ENCODE measurements around the gene TXNDC17.
A peak's percentile ranks its signal among the peaks of the same experiment; 100 is the strongest.
"Not testable (repeated sequence)": the region's sequence is repeated elsewhere in the genome, so short reads cannot be mapped to it uniquely, and the experiment has no call there.

TXNDC17 gene

GRCh38 chr17:6640536-6641246 is at the start of gene TXNDC17, which contains the start of gene KIAA0753:
Gene TXNDC17 (plus strand): TSS chr17:6641060. CDS start chr17:6641083, 23 bp downstream.
Gene KIAA0753 (minus strand): TSS chr17:6640711. CDS start chr17:6635103, 5,608 bp downstream.
- peak; percentile 71 for DNase-seq

- no peak for DNase-seq
Observed at GRCh38 chr17:6591599-6592158, 49.2 kb upstream of the TXNDC17 start.

DNA sequence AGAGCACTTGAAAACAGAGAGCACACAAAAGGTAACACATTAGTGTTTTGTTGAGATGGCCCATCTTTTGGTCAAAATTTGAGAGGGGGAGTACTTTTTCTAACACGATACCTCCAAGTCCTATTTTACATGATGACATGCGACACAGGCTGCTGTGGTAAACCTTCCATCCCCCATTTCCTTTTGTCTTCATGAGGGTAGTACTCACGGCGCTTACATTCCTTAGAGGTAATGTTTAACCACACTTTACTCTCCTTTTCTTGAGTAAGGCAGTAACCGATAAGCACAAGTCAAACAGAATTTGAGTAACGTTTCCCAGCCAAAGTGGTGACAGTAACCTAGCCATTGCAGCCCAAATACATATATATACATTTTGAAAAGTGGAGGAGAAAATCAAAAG is 48.7 kb upstream of the TXNDC17 start:
- DNase-seq: no peak

GRCh38 chr17:6593371-6593770 is 47.5 kb upstream of the TXNDC17 start:
- not testable (repeated sequence) for DNase-seq

- DNase-seq: no peak
Observed at GRCh38 chr17:6596081-6596480, 44.8 kb upstream of the TXNDC17 start.

DNA sequence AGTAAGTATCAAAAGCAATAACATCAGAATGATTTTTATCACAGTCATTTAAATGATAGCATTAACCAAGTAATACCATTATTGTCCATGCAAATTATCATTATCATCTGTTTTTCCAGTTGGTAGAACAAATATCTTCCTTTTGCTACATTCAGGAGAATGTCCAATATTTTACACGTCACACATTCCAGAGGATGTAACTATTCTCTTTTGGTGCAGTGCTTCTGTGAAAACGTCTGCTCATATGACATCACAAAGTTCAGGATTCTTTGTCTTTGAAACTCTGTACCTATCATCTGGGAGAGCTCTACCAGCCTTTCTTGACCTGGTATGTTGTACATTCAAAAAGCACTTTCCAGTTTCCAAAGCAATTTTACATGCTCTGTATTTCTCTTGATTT is 44.3 kb upstream of the TXNDC17 start:
- no peak for DNase-seq

GRCh38 chr17:6596941-6597340 is 43.9 kb upstream of the TXNDC17 start:
- no peak for DNase-seq

GRCh38 chr17:6597727-6598126 is 43.1 kb upstream of the TXNDC17 start:
- no peak for DNase-seq

GRCh38 chr17:6599364-6599763 is 41.5 kb upstream of the TXNDC17 start:
- no peak for DNase-seq

DNA sequence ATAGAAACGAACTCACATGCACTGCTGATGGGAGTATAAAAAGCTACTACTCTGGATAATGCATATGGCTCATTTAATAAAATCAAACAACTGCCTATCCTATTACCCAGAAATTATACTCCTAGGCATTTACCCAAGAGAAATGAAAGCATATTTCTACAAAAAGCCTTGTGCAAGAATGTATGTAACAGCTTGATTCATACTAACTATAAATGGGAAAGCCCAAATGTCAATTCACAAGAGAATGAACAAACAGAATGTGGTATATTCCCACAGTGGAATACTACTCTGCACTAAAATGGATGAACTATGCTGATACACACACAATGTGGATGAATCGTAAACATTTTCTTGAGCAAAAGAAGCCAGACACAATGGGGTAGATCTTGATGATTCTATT is 38.7 kb upstream of the TXNDC17 start:
- no peak for DNase-seq

- no peak for DNase-seq
Observed at GRCh38 chr17:6603744-6604325, 37.0 kb upstream of the TXNDC17 start.

GRCh38 chr17:6605142-6605541 is 35.7 kb upstream of the TXNDC17 start:
- DNase-seq: no peak

GRCh38 chr17:6608321-6608720 is 32.5 kb upstream of the TXNDC17 start:
- DNase-seq: no peak

GRCh38 chr17:6610011-6610410 is 30.8 kb upstream of the TXNDC17 start:
- no peak for DNase-seq

DNA sequence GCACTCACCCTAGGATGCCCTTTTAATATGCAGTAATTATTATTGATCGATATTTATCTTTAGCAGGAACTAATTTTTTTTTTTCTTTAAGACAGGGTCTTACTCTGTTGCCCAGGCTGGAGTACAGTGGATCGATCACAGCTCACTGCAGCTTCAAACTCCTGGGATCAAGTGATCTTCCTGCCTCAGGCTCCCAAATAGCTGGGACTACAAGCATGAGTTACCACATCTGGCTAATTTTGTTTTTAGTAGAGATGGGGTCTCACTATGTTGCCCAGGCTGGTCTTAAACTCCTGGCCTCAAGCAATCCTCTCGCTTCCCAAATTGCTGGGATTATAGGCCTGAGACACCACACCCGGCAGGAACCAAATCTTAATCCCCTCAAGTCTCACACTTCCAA is 29.6 kb upstream of the TXNDC17 start:
- no peak for DNase-seq

GRCh38 chr17:6623941-6624340 is 16.9 kb upstream of the TXNDC17 start:
- DNase-seq: no peak

DNA sequence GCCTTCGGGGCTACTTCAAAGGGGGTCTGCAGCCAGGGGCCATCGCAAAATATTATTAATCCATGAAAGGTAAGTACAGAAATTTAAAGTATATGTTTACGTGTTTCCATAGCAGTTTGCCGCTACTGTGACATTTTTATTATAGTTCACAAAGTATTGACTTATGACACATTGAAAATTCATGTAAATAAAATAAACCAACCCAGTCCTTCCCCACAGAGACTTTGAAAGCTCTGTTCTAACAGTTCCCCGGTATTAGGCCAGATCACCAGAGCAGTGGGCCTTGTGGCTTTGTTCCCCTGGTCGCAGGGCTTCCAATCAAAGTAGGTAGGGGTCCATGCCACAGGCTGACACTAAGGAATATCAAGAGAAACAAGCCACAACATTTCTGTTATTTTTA is 14.2 kb upstream of the TXNDC17 start:
- no peak for DNase-seq

DNA sequence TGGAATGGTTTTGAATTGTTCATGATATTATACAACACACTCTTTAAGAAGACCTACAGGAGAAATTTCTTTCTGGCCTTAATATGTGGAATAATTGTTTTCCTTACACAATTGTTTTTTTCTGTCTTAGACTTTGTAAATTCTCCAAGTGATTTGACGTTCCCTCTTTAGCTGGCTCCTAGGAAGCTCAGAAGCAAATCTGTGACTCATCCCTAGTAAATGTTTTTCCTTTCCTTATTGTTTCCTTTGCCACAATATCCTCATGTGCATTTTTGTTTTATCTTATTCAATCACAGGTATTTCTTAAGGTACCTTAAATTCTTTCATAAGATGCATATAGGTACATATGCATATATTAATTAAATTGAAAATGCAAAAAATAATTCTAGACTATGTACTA is 13.8 kb upstream of the TXNDC17 start:
- DNase-seq: no peak

- no peak for DNase-seq
Observed at GRCh38 chr17:6630390-6630789, 10.5 kb upstream of the TXNDC17 start.

DNA sequence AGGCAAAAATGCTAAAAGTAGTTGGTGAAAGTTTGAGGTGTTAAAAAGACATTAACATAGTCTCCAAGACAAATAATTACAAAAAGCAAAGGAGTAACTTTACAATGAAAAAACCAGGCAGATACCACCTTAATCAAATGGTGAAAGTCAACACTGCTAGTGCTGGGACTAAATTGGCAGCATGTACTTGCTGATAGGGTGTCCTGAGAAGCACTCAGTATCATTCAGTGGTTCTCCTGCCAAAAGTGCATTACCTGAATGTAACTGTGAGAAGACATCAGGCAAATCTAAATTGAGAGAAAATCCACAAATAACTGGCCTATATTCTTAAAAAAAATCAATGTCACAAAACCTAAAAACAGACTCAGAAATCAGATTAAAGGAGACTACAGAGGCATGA is 8.3 kb upstream of the TXNDC17 start:
- DNase-seq: no peak

DNA sequence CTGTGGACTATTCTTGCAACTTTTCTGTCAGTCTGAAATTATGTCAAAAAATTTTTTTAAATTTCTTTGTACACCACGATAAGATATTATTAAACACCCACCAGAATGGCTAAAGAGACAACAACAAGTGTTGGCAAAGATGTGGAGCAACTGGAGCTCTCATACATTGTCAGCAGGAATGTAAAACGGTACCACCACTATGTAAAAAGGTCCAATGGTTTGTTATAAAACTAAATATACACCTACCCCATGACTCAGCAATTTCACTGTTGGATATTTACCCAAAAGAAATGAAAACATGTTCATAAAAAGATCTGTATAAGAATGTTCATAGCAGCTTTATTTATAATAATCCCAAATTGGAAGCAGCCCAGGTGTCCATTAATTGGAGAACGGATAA is 7.6 kb upstream of the TXNDC17 start:
- DNase-seq: no peak

DNA sequence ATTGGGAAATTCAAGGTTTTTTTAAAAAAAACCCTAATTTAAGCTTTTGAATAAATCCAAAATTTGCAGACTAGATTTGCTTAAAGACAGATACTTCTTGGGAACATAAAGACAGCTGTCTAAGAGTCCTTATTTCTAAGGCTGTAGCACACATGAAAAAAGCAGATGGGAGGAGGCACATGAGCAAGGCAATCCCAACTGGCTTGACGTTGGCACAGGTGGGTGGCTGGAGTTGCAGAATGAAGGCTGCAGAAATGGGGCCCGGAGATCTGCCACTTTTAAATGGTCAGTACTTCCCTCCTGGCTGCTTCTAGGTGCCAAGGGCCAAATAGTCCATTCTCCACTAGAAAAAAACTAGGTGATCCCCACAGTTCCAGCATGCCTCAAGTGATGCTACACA is 4.8 kb upstream of the TXNDC17 start:
- DNase-seq: no peak

DNA sequence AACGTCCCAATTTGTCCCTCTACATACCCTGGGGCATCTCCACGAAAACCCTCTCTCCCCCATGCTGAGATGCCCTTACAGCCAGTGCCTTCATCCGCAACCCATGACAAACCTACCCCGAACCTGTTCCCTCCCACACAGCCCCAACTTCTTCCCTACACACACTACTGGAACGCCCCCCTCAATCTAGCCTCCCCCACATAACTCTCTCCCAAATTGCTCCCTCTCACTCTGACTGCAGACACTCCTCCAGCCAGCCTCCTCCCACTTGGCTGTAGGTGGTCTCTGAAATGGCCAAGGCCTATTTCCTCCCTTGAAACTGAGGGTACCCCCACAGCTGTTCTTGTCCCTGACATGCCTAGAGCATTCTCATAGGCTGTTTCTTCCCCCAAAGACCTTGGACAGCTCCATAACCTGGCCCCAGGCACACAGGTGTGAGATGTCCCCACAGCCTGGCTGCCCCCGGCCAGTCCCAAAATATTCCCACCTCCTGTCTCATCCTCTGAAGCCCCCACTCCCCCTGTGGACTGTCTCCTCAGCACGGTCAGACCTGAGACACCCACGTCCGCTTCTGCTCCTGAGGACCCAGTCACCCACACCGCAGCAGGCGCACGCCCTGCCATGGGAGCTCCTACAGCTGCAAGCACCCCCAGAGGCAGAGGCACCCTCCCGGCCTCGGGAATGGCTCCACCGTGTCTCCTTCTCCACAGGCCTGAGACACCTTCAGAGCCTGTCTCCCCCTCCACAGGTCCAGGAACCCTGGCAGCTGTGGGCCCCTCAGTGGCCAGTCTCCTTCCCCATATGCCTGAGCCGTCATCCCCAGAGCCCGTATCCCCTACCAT is 4.0 kb upstream of the TXNDC17 start:
- DNase-seq: no peak

GRCh38 chr17:6637458-6637840 is 3.4 kb upstream of the TXNDC17 start:
- DNase-seq: no peak
